Measurements from ENCODE around the gene HTR1A. TPM values are rescaled to one million over a fixed set of nuclear protein-coding genes. Genes with fewer than 3 reads are reported as not detected.

Gene HTR1A
- total RNA-seq, 1 experiment from 2014 or later, result not detected

DNA sequence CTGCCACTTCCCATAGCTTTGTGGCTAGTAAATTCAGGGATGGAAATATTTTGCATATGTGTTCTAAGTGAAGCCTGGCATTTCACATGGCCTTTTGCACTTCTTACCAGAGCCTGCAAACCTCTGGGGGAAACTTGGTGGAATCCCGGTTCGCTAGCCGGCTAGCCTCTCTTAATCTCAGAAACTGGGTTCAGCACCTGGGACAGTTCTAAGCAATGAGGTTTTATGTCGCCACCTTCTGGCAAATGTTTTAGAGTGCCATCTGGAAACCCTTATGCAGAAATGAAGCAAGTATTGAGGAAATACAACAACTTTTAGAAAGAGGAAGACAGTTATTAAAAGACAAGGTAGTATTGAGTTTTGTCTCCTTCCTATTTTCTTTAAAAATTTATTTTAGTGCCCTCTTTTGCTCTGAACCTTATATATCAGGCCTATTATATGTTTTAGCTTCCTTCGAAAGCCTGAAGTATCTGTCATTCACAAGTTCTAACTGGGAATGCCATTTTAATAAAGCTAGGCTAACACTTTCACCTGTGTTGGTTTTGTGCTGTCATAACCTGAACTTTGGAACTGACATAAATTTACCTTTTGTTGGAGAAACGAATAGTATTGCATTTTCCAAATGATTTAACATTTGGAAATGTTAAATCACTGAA lies 963 bp upstream of the HTR1A start:
- intact Hi-C loops (cut with micrococcal nuclease; ENCODE audit: unreplicated experiment) (loop anchor here (1.0 kb wide), 1 partner anchor 562 kb away; no protein-coding TSS in a partner anchor), in situ Hi-C loops (cut with HindIII; ENCODE audit: low pct_unique_long_range_greater_than_20kb, low sequenced_read_pairs) (no loop called here)
- no peaks in the 10 kb centered on the region for H3K27me3 ChIP-seq (ENCODE audit: control insufficient read depth, insufficient read depth, low read length)
- H3K36me3 ChIP-seq (ENCODE audit: control insufficient read depth, insufficient read depth, low read length), result no peaks in the 10 kb centered on the region
- ChIA-PET CTCF (interaction anchor here (0.7 to 1.1 kb wide), 2 partner anchors 562 to 649 kb away, joined by 3 to 7 read pairs; no protein-coding TSS in a partner anchor), POLR2A (no interaction called here)
- H3K4me1 ChIP-seq (ENCODE audit: control insufficient read depth, insufficient read depth, low read length), result no peaks in the 10 kb centered on the region
- H3K27ac ChIP-seq (ENCODE audit: low read length), result no peak overlapping the region
- TF ChIP-seq REST (IDR thresholded peaks at IDR 0.05; ENCODE audit: insufficient read depth in 1 of 2, low read depth in 2 of 2, low read length in 1 of 2) (peak; percentile 98), SIN3A (IDR thresholded peaks at IDR 0.05; ENCODE audit: borderline replicate concordance, insufficient read depth, low read depth, low read length) (no peak), CTCF (IDR thresholded peaks at IDR 0.05) (peak; percentile 75), POLR2AphosphoS5 (IDR thresholded peaks at IDR 0.05; ENCODE audit: low read depth, low read length) (no peak), TCF7L2 (IDR thresholded peaks at IDR 0.05; ENCODE audit: low read depth, low read length) (no peak)
- no peaks in the 10 kb centered on the region for H3K9me3 ChIP-seq (ENCODE audit: control insufficient read depth, insufficient read depth, low read depth, low read length)
- no peak overlapping the region for H3K4me3 ChIP-seq (ENCODE audit: low read depth in 2 of 2, low read length in 2 of 2)
- ATAC-seq, result peak; percentile 80
- DNase-seq (ENCODE audit: low read depth, low spot score), result peak; percentile 22
- no TSS peak for BruUV-seq (replicated peaks)

DNA sequence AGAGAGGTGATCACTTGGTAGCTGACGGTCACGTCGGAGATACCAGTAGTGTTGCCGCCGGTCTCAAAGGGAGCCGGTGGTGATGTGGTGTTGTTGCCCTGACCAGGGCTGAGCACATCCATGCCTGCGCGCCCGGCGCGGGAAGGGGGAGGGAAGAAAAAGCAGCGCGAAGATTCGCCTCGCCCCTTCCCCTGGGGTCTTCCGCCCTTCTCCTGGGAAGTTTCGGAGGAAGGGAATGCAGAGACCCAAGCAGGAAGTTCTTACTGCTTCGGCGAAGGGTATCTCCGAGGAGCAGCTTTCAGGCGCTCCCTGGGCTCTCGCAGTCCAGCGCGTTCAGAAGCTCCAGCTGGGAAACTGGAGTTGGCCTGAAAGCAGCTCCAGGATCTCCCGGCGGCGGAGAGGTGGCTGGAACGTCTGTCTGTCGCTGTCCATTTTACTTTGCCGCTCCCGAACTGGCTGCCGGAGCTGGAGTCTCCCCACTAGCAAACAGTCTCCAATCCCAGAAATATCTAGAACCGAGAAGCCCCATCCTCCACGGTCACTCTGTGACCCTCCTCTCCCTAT lies 565 bp downstream of the HTR1A start:
- CTCF ChIA-PET, result no interaction called here
- in situ Hi-C loops (cut with HindIII; ENCODE audit: low pct_unique_long_range_greater_than_20kb, low sequenced_read_pairs), result no loop called here
- intact Hi-C loops (cut with micrococcal nuclease; ENCODE audit: unreplicated experiment), result no loop called here

More for the DNA sequence above, 565 bp downstream of the HTR1A start:
- Histone ChIP-seq H3K27me3 (ENCODE audit: control insufficient read depth, insufficient read depth, low read length) (no peaks in the 10 kb centered on the region), H3K9me3 (ENCODE audit: control insufficient read depth, insufficient read depth, low read depth, low read length) (no peaks in the 10 kb centered on the region), H3K4me1 (ENCODE audit: control insufficient read depth, insufficient read depth, low read length) (no peaks in the 10 kb centered on the region), H3K36me3 (ENCODE audit: control insufficient read depth, insufficient read depth, low read length) (no peaks in the 10 kb centered on the region), H3K4me3 (ENCODE audit: low read depth in 2 of 2, low read length in 2 of 2) (no peak overlapping the region), H3K27ac (ENCODE audit: low read length) (no peak overlapping the region)
- ATAC-seq (no peak), DNase-seq (ENCODE audit: low read depth, low spot score) (no peak)
- BruUV-seq (replicated peaks), result no TSS peak
- POLR2A ChIA-PET, result no interaction called here
- no peak for TF ChIP-seq REST (IDR thresholded peaks at IDR 0.05; ENCODE audit: insufficient read depth in 1 of 2, low read depth in 2 of 2, low read length in 1 of 2)
- no peak for TF ChIP-seq SIN3A (IDR thresholded peaks at IDR 0.05; ENCODE audit: borderline replicate concordance, insufficient read depth, low read depth, low read length)
- TF ChIP-seq CTCF (IDR thresholded peaks at IDR 0.05), result no peak
- TF ChIP-seq TCF7L2 (IDR thresholded peaks at IDR 0.05; ENCODE audit: low read depth, low read length), result no peak
- no peak for TF ChIP-seq POLR2AphosphoS5 (IDR thresholded peaks at IDR 0.05; ENCODE audit: low read depth, low read length)

Measured in Panc1 (cell line).